H9 (cell line): ENCODE measurements around the gene TEX261. TPM values are rescaled to one million over a fixed set of nuclear protein-coding genes. Genes with fewer than 3 reads are reported as not detected.
"Not testable (repeated sequence)": the region's sequence is repeated elsewhere in the genome, so short reads cannot be mapped to it uniquely, and the experiment has no call there.

Source experiments
- DNase-seq: peaks from one replicate; pipeline ENCODE4 v3.0.0-alpha.2; 2017
- H2AFZ ChIP-seq: one replicate; pipeline ENCODE4 v1.6.1; 2013; ENCODE audit warnings: mild to moderate bottlenecking, low read length, control low read depth, moderate library complexity
- H2AK5ac ChIP-seq: 2 replicates; pipeline ENCODE4 v1.6.1; 2013; ENCODE audit warnings: low read length, control low read depth, mixed read lengths; ENCODE audit not compliant: insufficient read length
- H2BK120ac ChIP-seq: one replicate; pipeline ENCODE4 v1.6.1; 2013; ENCODE audit warnings: low read depth, mild to moderate bottlenecking, low read length, control low read depth, inconsistent platforms; ENCODE audit not compliant: poor library complexity, severe bottlenecking
- H2BK12ac ChIP-seq: 2 replicates; pipeline ENCODE4 v1.6.1; 2013; ENCODE audit warnings: low read length, control low read depth, mixed read lengths, low read depth; ENCODE audit not compliant: insufficient read length
- H2BK15ac ChIP-seq: 2 replicates; pipeline ENCODE4 v1.6.1; 2013; ENCODE audit warnings: low read depth, low read length, control low read depth
- H2BK20ac ChIP-seq: one replicate; pipeline ENCODE4 v1.6.1; 2013; ENCODE audit warnings: low read depth, mild to moderate bottlenecking, low read length, control low read depth, inconsistent platforms; ENCODE audit not compliant: poor library complexity, severe bottlenecking
- H2BK5ac ChIP-seq: 2 replicates; pipeline ENCODE4 v1.6.1; 2013; ENCODE audit warnings: low read length, control low read depth, mixed read lengths; ENCODE audit not compliant: insufficient read length
- H3K14ac ChIP-seq: 2 replicates; pipeline ENCODE4 v1.6.1; 2013; ENCODE audit warnings: low read length, control low read depth; ENCODE audit not compliant: insufficient read depth
- H3K18ac ChIP-seq: 2 replicates; pipeline ENCODE4 v1.6.1; 2013; ENCODE audit warnings: low read depth, mild to moderate bottlenecking, mixed read lengths, low read length, control low read depth; ENCODE audit not compliant: insufficient read length
- H3K23ac ChIP-seq: 2 replicates; pipeline ENCODE4 v1.6.1; 2013; ENCODE audit warnings: low read length, control low read depth, mixed read lengths, low read depth; ENCODE audit not compliant: insufficient read length
- H3K23me2 ChIP-seq: 2 replicates; pipeline ENCODE4 v1.6.1; 2013; ENCODE audit warnings: low read depth, mild to moderate bottlenecking, mixed read lengths, low read length, control low read depth; ENCODE audit not compliant: insufficient read length, poor library complexity, severe bottlenecking
- H3K27ac ChIP-seq: 2 replicates; pipeline ENCODE4 v1.5.1; 2013; ENCODE audit warnings: low read length, control low read depth, mixed read lengths, low read depth; ENCODE audit not compliant: insufficient read length
- H3K27me3 ChIP-seq: 2 replicates; pipeline ENCODE4 v1.6.1; 2013; ENCODE audit warnings: low read length, control low read depth, inconsistent platforms; ENCODE audit not compliant: insufficient read depth
- H3K4ac ChIP-seq: 2 replicates; pipeline ENCODE4 v1.6.1; 2013; ENCODE audit warnings: low read depth, mild to moderate bottlenecking, control low read depth, inconsistent platforms, low read length, moderate library complexity
- H3K4me1 ChIP-seq: 2 replicates; pipeline ENCODE4 v1.6.1; 2013; ENCODE audit warnings: low read length, control low read depth, inconsistent platforms; ENCODE audit not compliant: insufficient read depth
- H3K4me2 ChIP-seq: 2 replicates; pipeline ENCODE4 v1.6.1; 2013; ENCODE audit warnings: low read length, control low read depth, mixed read lengths; ENCODE audit not compliant: insufficient read length, insufficient read depth
- H3K56ac ChIP-seq: 2 replicates; pipeline ENCODE4 v1.6.1; 2013; ENCODE audit warnings: low read depth, mild to moderate bottlenecking, mixed read lengths, low read length, control low read depth; ENCODE audit not compliant: insufficient read length
- H3K79me1 ChIP-seq: 2 replicates; pipeline ENCODE4 v1.6.1; 2013; ENCODE audit warnings: low read depth, mild to moderate bottlenecking, moderate library complexity, low read length, control low read depth, inconsistent platforms; ENCODE audit not compliant: insufficient read depth, poor library complexity, severe bottlenecking
- H3K79me2 ChIP-seq: 2 replicates; pipeline ENCODE4 v1.6.1; 2013; ENCODE audit warnings: low read length, control low read depth, inconsistent platforms; ENCODE audit not compliant: insufficient read depth
- H3K9ac ChIP-seq: 2 replicates; pipeline ENCODE4 v1.6.1; 2013; ENCODE audit warnings: low read length, control low read depth, mixed read lengths; ENCODE audit not compliant: insufficient read length; ENCODE audit errors: extremely low read depth
- H3K9me3 ChIP-seq: one replicate; pipeline ENCODE4 v1.6.1; 2013; ENCODE audit warnings: low read depth, low read length, inconsistent platforms; ENCODE audit not compliant: control insufficient read depth
- H3T11ph ChIP-seq: one replicate; pipeline ENCODE4 v1.6.1; 2013; ENCODE audit warnings: mild to moderate bottlenecking, low read length, control low read depth, inconsistent platforms
- H4K20me1 ChIP-seq: one replicate; pipeline ENCODE4 v1.6.1; 2013; ENCODE audit not compliant: control insufficient read depth, insufficient read length, insufficient read depth
- H4K5ac ChIP-seq: 2 replicates; pipeline ENCODE4 v1.6.1; 2013; ENCODE audit warnings: low read depth, mild to moderate bottlenecking, mixed read lengths, low read length, control low read depth; ENCODE audit not compliant: insufficient read length
- H4K8ac ChIP-seq: replicated peaks from 2 replicates; pipeline ENCODE4 v1.6.1; 2013; ENCODE audit warnings: low read length, control low read depth, mixed read lengths, low read depth; ENCODE audit not compliant: insufficient read length
- H4K91ac ChIP-seq: 2 replicates; pipeline ENCODE4 v1.6.1; 2013; ENCODE audit warnings: low read depth, mild to moderate bottlenecking, moderate library complexity, mixed read lengths, low read length, control low read depth; ENCODE audit not compliant: insufficient read length
- H3K27ac Mint-ChIP-seq, 3 experiments: 2 replicates in 2 of 3; 3 replicates in 1 of 3; pipeline ENCODE4 v1.8.0; 2020 to 2021; ENCODE audit warnings: mixed read lengths in 3 of 3, mild to moderate bottlenecking in 1 of 3, moderate library complexity in 1 of 3
- H3K27me3 Mint-ChIP-seq: 2 replicates; pipeline ENCODE4 v1.8.0; 2021; ENCODE audit warnings: low read depth, mild to moderate bottlenecking, moderate library complexity, mixed read lengths
- H3K36me3 Mint-ChIP-seq, 3 experiments: 2 replicates in 2 of 3; 3 replicates in 1 of 3; pipeline ENCODE4 v1.8.0; 2020 to 2021; ENCODE audit warnings: low read depth in 3 of 3, mixed read lengths in 3 of 3; ENCODE audit not compliant: insufficient read depth in 1 of 3
- H3K4me1 Mint-ChIP-seq, 2 experiments: 2 replicates each; pipeline ENCODE4 v1.8.0; 2020; ENCODE audit warnings: mixed read lengths in 2 of 2
- H3K4me3 Mint-ChIP-seq, 2 experiments: 2 replicates in 1 of 2; 3 replicates in 1 of 2; pipeline ENCODE4 v1.8.0; 2020 to 2021; ENCODE audit warnings: mild to moderate bottlenecking in 2 of 2, mixed read lengths in 2 of 2, moderate library complexity in 1 of 2
- H3K9me3 Mint-ChIP-seq, 2 experiments: 2 replicates in 1 of 2; 3 replicates in 1 of 2; pipeline ENCODE4 v1.8.0; 2020; ENCODE audit warnings: mild to moderate bottlenecking in 2 of 2, mixed read lengths in 2 of 2, moderate library complexity in 1 of 2
- CTCF ChIP-seq: fragments of 200-600 bp; sonication (generic); conservative IDR thresholded peaks from 3 replicates; pipeline ENCODE4 v1.8.0; 2021; ENCODE audit warnings: antibody characterized with exemption, mild to moderate bottlenecking
- WGBS: extraction: QIAGEN DNeasy Blood & Tissue Kit; methylation state at CpG from one replicate; pipeline ENCODE4 v1.1.7; 2013; ENCODE audit warnings: missing lambda C conversion rate, low lambda C conversion rate, mixed read lengths; ENCODE audit not compliant: insufficient read length; ENCODE audit errors: extremely low coverage; 5-methylcytosine and 5-hydroxymethylcytosine counted together
- total RNA-seq: library from RNA; stranded (reverse); gene quantifications from 2 replicates; pipeline ENCODE4 v1.2.1, GENCODE V29; 2021

The TEX261 gene
- total RNA-seq, 1 experiment from 2014 or later, result 19.2 TPM

GRCh38 chr2:70999362-70999761, 4.7 kb upstream of the TEX261 start:
- no CpG with 5 or more reads among the region's 2 CpGs for WGBS
- Histone ChIP-seq H3K14ac (no peak overlapping the region), H3K56ac (no peak overlapping the region), H2BK20ac (no peak overlapping the region), H3K27me3 (no peaks in the 10 kb centered on the region), H3K4me1 (peaks cover 8% of the 10 kb centered on the region; the same call in 1 of the 2 replicates), H2AK5ac (no peak overlapping the region), H2AFZ (no peak overlapping the region), H4K8ac (no peak overlapping the region), H3K18ac (no peak overlapping the region), H3K27ac (no peak overlapping the region), H2BK5ac (no peak overlapping the region), H3K9ac (no peak overlapping the region), H3T11ph (no peak overlapping the region), H2BK15ac (no peak overlapping the region), H3K9me3 (no peaks in the 10 kb centered on the region), H4K91ac (no peak overlapping the region), H2BK120ac (no peak overlapping the region), H3K79me2 (no peaks in the 10 kb centered on the region), H3K4ac (no peak overlapping the region), H3K23me2 (peaks cover 13% of the 10 kb centered on the region), H3K79me1 (no peaks in the 10 kb centered on the region), H3K4me2 (no peak overlapping the region), H4K20me1 (no peaks in the 10 kb centered on the region), H2BK12ac (no peak overlapping the region), H4K5ac (no peak overlapping the region), H3K23ac (no peak overlapping the region)
- Mint-ChIP-seq H3K36me3 (no peaks in the 10 kb centered on the region), H3K4me1 (peaks cover 17 to 20% of the 10 kb centered on the region in 2 experiments), H3K27ac (no peak overlapping the region), H3K9me3 (no peaks in the 10 kb centered on the region), H3K27me3 (peaks cover 34% of the 10 kb centered on the region), H3K4me3 (no peak overlapping the region)
- no peak for TF ChIP-seq CTCF
- DNase-seq, result no peak

GRCh38 chr2:70998885-70999284, 4.2 kb upstream of the TEX261 start:
- not testable (repeated sequence) for H3K4me2 ChIP-seq, H3K4me1 ChIP-seq, H4K8ac ChIP-seq, DNase-seq, H3K56ac ChIP-seq, H3T11ph ChIP-seq, H2BK15ac ChIP-seq, H2AFZ ChIP-seq, H2AK5ac ChIP-seq, H4K20me1 ChIP-seq, H2BK20ac ChIP-seq, H3K27me3 ChIP-seq, H2BK120ac ChIP-seq, H3K4me3 Mint-ChIP-seq, H3K18ac ChIP-seq, H3K9me3 ChIP-seq, H2BK5ac ChIP-seq, H3K9ac ChIP-seq, H3K9me3 Mint-ChIP-seq, H3K4ac ChIP-seq, H3K27ac Mint-ChIP-seq, H3K14ac ChIP-seq, H4K91ac ChIP-seq, H3K27ac ChIP-seq, H3K79me2 ChIP-seq, H3K79me1 ChIP-seq, H3K23ac ChIP-seq, H2BK12ac ChIP-seq, H3K36me3 Mint-ChIP-seq, H4K5ac ChIP-seq
- H3K23me2 ChIP-seq, result peaks cover 17% of the 10 kb centered on the region
- peaks cover 30% of the 10 kb centered on the region for H3K27me3 Mint-ChIP-seq
- peaks cover 20 to 22% of the 10 kb centered on the region in 2 experiments for H3K4me1 Mint-ChIP-seq
- no CpG with 5 or more reads among the region's 4 CpGs for WGBS
